IMR-90 (cell line): ENCODE results near the gene SRPX2. TPM values are rescaled to one million over a fixed set of nuclear protein-coding genes. Genes with fewer than 3 reads are reported as not detected.

Experiments
- polyA plus RNA-seq, 3 experiments: library from polyadenylated mRNA; depleted of rRNA; stranded (reverse); fragments of >200 nt; gene quantifications; 2 replicates each; pipeline ENCODE4 v1.2.3, GENCODE V29; 2012; ENCODE audit warnings: low replicate concordance in 1 of 3
- total RNA-seq: library from RNA; depleted of rRNA; stranded (reverse); fragments of >200 nt; gene quantifications from 2 replicates; pipeline ENCODE4 v1.2.3, GENCODE V29; 2012; rRNA removed

Gene SRPX2
- total and polyA plus RNA-seq, 2 of the 4 experiments (the other 2 are of a cell fraction) = 20.6 to 43.1 TPM

Other genes with a start within 250 kb of the SRPX2 start
- gene PCDH19, start 233.9 kb upstream of the SRPX2 start, total RNA-seq = not detected in 2 replicates
- gene PCDH19, start 233.9 kb upstream of the SRPX2 start, polyA plus RNA-seq (2012; rRNA removed) = not detected in 2 replicates
- not detected in 2 replicates for gene TNMD, start 59.3 kb upstream of the SRPX2 start, total RNA-seq
- gene TNMD, start 59.3 kb upstream of the SRPX2 start, polyA plus RNA-seq (2012; rRNA removed) = not detected in 2 replicates
- gene TSPAN6, start 7.4 kb upstream of the SRPX2 start, total RNA-seq = 20.1 and 36.1 TPM in 2 replicates
- 12.7 and 16.1 TPM in 2 replicates for gene TSPAN6, start 7.4 kb upstream of the SRPX2 start, polyA plus RNA-seq (2012; rRNA removed)
- gene SYTL4, start 87.9 kb downstream of the SRPX2 start, total RNA-seq = 2.3 and 3.1 TPM in 2 replicates
- gene SYTL4, start 87.9 kb downstream of the SRPX2 start, polyA plus RNA-seq (2012; rRNA removed) = 1.6 and 2.4 TPM in 2 replicates
- 27.8 and 30.3 TPM in 2 replicates for gene CSTF2, start 176.2 kb downstream of the SRPX2 start, total RNA-seq
- 21.8 and 22.8 TPM in 2 replicates for gene CSTF2, start 176.2 kb downstream of the SRPX2 start, polyA plus RNA-seq (2012; rRNA removed)
- gene NOX1, start 230.2 kb downstream of the SRPX2 start, total RNA-seq = not detected in 2 replicates
- 0.04 TPM in 1 of 2 replicates, not detected in the other for gene NOX1, start 230.2 kb downstream of the SRPX2 start, polyA plus RNA-seq (2012; rRNA removed)